Measurements from ENCODE around the gene NIPAL1.

NIPAL1 gene

DNA sequence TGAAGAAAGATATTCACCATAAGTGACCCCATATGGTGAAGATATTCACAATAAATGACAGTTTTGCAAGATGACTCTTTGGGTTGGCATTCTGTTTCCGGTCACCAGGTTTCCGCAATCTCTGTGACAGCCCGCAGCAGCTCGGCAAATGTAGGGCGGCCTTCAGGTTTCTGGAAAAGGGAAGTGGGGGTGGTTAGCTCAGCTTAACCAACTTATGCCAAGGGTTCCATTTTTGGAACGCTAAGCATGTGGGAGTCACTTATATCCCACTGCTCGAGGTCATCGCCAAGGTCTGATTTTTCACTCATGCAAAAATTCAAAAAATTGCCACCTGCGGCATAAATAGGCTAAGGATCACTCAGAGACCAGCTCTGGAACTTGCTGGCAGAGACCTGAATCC lies 51.0 kb downstream of the NIPAL1 start:
- TF ChIP-seq CTCF (IDR thresholded peaks at IDR 0.05; ENCODE audit: borderline replicate concordance, extremely low read depth, low read length, poor library complexity, severe bottlenecking) (no peak), EZH2 (IDR thresholded peaks at IDR 0.05; ENCODE audit: borderline replicate concordance, low read depth, low read length, severe bottlenecking) (no peak)
- Histone ChIP-seq H3K27me3 (ENCODE audit: insufficient read depth, low read length, poor library complexity) (no peaks in the 10 kb centered on the region), H3K9me3 (ENCODE audit: insufficient read depth, low read length, severe bottlenecking) (no peaks in the 10 kb centered on the region), H3K4me2 (ENCODE audit: insufficient read depth, low read length) (no peak overlapping the region), H3K27ac (ENCODE audit: low read length) (no peak overlapping the region), H3K4me3 (ENCODE audit: low read depth in 1 of 2, low read length in 2 of 2) (no peak overlapping the region), H2AFZ (ENCODE audit: low read depth, low read length) (no peak overlapping the region), H3K79me2 (ENCODE audit: insufficient read depth, low read length) (no peaks in the 10 kb centered on the region), H3K9ac (ENCODE audit: low read depth, low read length) (no peak overlapping the region), H3K36me3 (ENCODE audit: insufficient read depth, low read length) (no peaks in the 10 kb centered on the region), H3K4me1 (ENCODE audit: insufficient read depth, low read length) (no peaks in the 10 kb centered on the region), H4K20me1 (ENCODE audit: insufficient read depth, low read length) (no peaks in the 10 kb centered on the region)
- no peak for ATAC-seq (ENCODE audit: insufficient read depth, low read depth)
- DNase-seq, result no peak

- no peak overlapping the region for H3K9ac ChIP-seq (ENCODE audit: low read depth, low read length)
Measured at GRCh38 chr4:48068182-48068581, 51.6 kb downstream of the NIPAL1 start.

GRCh38 chr4:48069026-48069425 lies 52.5 kb downstream of the NIPAL1 start:
- Histone ChIP-seq H3K4me1 (ENCODE audit: insufficient read depth, low read length) (no peaks in the 10 kb centered on the region), H3K27ac (ENCODE audit: low read length) (no peak overlapping the region)
- ATAC-seq (ENCODE audit: insufficient read depth, low read depth), result no peak

More at GRCh38 chr4:48068182-48068581, 51.6 kb downstream of the NIPAL1 start:
- H3K79me2 ChIP-seq (ENCODE audit: insufficient read depth, low read length), result no peaks in the 10 kb centered on the region
- DNase-seq (no peak), ATAC-seq (ENCODE audit: insufficient read depth, low read depth) (no peak)
- H3K4me1 ChIP-seq (ENCODE audit: insufficient read depth, low read length), result no peaks in the 10 kb centered on the region
- H4K20me1 ChIP-seq (ENCODE audit: insufficient read depth, low read length), result no peaks in the 10 kb centered on the region
- TF ChIP-seq EZH2 (IDR thresholded peaks at IDR 0.05; ENCODE audit: borderline replicate concordance, low read depth, low read length, severe bottlenecking), result no peak
- no peak for TF ChIP-seq CTCF (IDR thresholded peaks at IDR 0.05; ENCODE audit: borderline replicate concordance, extremely low read depth, low read length, poor library complexity, severe bottlenecking)
- no peak overlapping the region for H3K4me2 ChIP-seq (ENCODE audit: insufficient read depth, low read length)
- H3K4me3 ChIP-seq (ENCODE audit: low read depth in 1 of 2, low read length in 2 of 2), result no peak overlapping the region
- H2AFZ ChIP-seq (ENCODE audit: low read depth, low read length), result no peak overlapping the region
- H3K27me3 ChIP-seq (ENCODE audit: insufficient read depth, low read length, poor library complexity), result no peaks in the 10 kb centered on the region
- H3K36me3 ChIP-seq (ENCODE audit: insufficient read depth, low read length), result no peaks in the 10 kb centered on the region
- H3K9me3 ChIP-seq (ENCODE audit: insufficient read depth, low read length, severe bottlenecking), result no peaks in the 10 kb centered on the region
- H3K27ac ChIP-seq (ENCODE audit: low read length), result no peak overlapping the region

More at GRCh38 chr4:48069026-48069425, 52.5 kb downstream of the NIPAL1 start:
- Histone ChIP-seq H3K36me3 (ENCODE audit: insufficient read depth, low read length) (no peaks in the 10 kb centered on the region), H3K79me2 (ENCODE audit: insufficient read depth, low read length) (no peaks in the 10 kb centered on the region), H3K4me3 (ENCODE audit: low read depth in 1 of 2, low read length in 2 of 2) (no peak overlapping the region), H4K20me1 (ENCODE audit: insufficient read depth, low read length) (no peaks in the 10 kb centered on the region), H2AFZ (ENCODE audit: low read depth, low read length) (no peak overlapping the region), H3K9me3 (ENCODE audit: insufficient read depth, low read length, severe bottlenecking) (no peaks in the 10 kb centered on the region), H3K9ac (ENCODE audit: low read depth, low read length) (no peak overlapping the region), H3K27me3 (ENCODE audit: insufficient read depth, low read length, poor library complexity) (no peaks in the 10 kb centered on the region), H3K4me2 (ENCODE audit: insufficient read depth, low read length) (no peak overlapping the region)
- no peak for DNase-seq
- no peak for TF ChIP-seq EZH2 (IDR thresholded peaks at IDR 0.05; ENCODE audit: borderline replicate concordance, low read depth, low read length, severe bottlenecking)
- no peak for TF ChIP-seq CTCF (IDR thresholded peaks at IDR 0.05; ENCODE audit: borderline replicate concordance, extremely low read depth, low read length, poor library complexity, severe bottlenecking)

Data from DND-41 (cell line).